CD4-positive, alpha-beta T cell treated with Interleukin-2 at 100 ng/mL for 4 hours (primary cell): ENCODE data around the gene CEP170B.
"Not testable (repeated sequence)": the region's sequence is repeated elsewhere in the genome, so short reads cannot be mapped to it uniquely, and the experiment has no call there.

Source experiments
- DNase-seq: peaks from one replicate; pipeline ENCODE4 v3.0.0-alpha.2; 2020; ENCODE audit warnings: low spot score

The CEP170B gene

DNA sequence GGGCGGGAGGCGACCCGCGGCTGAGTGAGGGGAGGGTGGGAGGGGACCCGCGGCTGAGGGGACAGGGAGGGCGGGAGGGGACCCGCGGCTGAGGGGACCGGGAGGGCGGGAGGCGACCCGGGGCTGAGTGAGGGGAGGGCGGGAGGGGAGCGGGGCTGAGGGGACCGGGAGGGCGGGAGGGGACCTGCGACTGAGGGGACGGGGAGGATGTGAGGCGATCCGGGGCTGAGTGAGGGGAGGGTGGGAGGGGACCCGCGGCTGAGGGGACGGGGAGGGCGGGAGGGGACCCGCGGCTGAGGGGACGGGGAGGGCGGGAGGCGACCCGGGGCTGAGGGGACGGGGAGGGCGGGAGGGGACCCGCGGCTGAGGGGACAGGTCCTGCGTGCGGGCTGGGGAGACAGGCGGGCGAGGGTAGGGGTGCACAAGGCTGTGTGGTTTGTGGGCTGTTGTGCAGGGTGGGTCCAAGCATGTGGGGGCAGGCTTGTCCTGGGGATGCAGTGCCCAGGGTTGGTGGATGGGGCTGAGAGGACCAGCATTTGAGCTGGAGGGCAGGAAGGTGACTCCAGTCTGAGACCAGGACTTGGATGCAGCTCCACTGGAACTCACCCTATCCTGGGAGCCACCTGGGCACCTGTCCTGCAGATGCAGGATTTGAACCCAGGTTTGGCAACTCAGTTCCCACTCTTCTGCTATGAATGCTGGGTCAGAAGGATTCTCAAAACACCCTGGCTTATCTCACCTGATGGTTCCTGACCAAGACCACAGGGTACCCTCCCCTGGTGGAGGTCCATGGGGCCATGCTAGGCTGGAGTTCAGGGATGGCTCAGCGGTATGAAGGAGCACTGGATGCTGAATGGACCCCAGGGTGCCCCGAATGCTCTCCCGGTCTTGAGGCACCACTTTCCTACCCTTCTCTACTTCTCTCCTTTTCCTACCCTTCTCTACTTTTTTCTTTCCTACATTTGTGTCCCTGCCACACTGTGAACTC is 69.0 kb downstream of the CEP170B start:
- no peak for DNase-seq

GRCh38 chr14:104935026-104935650 is 70.1 kb downstream of the CEP170B start:
- DNase-seq: no peak

DNA sequence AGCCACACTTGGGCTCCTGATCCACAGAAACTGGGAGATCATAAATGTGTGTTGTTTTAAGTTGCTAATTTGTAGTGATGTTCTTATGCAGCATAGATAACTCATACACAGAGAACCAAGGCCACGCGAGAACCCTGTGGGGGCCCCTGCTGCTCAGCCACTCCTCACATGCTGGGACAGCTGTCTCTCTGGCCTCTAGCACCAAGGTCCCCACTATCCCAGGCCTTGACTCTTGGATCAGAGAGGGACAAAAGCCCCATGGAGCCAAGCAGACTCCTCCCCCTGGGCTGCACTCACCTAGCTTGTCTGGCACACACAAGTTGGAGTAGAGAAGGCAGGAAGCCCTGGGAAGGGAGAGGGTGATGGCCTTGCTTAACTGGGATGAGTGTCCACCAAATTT is 70.9 kb downstream of the CEP170B start:
- DNase-seq: no peak

DNA sequence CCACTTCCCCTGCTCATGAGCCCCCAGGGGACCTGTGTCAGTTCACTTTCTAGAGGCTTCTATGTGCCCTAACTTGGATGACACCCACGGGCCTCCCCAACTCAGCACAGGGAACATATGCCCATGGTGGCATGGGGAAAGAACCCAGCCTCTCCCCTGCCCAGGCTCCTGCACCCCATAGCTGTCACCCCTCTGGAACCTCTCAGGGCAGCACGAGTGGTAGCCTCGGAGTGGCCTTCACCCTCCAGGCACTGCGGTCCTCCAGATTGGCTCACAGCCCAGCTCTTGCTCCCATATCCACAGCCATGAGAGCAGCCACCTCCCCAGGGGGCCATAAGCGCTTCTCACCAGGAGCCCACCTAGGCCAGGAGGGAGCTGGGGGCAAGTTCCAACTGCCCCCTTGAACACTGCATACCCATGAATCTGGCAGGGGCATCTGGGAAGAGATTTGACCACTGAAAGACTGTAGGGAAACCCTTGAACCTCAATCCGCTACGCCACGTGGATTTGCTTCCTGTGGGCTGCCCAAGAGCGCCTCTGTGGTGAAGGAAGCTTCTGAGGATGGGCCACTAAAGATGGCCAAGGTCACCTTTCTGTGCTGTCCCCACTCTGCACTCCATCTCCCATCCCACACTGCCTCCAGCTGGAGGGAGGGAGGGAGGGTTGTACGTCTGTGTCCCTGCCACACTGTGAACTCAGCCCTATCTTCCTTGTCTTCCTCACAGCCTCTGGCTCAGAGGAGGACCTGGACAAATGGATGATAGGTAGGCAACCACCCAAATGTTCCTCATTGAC is 71.5 kb downstream of the CEP170B start:
- no peak for DNase-seq

- DNase-seq: no peak
These were observed 72.1 kb downstream of the CEP170B start for GRCh38 chr14:104937161-104937560.

DNA sequence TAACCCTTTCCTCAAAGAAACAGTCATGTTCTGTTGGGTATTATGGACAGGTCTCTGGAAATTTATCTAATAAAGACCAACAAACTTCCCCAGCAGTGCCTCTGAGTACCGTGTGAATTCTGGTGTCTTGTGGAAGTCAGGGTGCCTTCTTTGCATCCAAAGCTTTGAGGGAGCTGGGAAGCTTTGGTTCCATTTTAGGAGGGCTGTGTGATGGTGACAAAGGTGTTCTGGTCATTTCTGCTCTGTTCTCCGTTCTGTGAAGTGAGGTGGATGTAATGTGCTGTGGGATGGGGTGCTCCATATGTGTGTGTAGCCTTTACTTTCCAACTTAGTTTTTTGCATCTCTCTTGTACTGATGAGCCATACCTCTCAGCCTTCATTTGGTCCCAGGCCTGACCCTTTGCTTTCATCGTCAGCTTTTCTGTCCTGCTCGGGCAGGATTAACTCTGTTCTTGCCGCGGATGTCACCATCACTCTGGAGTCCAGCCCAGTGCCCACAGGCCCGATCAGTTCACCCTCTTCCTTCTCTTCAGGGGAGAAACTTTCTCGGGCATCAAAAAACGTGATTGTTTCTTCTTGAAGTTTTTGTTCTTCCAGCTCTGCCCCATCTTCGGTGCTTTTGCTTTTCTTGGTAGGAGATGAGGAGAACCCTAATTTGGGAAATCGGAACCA is 72.8 kb downstream of the CEP170B start:
- DNase-seq: no peak

DNA sequence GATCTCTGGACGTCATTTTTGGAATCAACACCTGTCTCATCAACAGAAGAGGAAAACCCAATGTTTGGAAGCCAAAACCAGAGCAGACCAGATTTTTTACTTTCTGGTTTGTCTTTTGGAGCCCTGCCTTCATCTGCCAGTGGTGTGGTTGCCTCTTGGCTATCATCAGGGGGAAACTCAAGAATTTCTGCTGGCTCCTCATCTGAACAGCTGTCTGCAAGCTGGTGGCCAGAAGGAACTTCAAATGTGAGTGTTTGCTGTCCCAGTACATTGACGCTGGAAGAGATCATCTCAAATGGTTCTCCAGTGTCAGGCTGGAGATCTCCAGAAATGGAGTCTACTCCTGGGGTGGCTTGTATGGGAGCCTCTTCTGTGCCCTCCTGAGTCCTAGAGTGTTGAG is 73.4 kb downstream of the CEP170B start:
- DNase-seq: no peak

DNA sequence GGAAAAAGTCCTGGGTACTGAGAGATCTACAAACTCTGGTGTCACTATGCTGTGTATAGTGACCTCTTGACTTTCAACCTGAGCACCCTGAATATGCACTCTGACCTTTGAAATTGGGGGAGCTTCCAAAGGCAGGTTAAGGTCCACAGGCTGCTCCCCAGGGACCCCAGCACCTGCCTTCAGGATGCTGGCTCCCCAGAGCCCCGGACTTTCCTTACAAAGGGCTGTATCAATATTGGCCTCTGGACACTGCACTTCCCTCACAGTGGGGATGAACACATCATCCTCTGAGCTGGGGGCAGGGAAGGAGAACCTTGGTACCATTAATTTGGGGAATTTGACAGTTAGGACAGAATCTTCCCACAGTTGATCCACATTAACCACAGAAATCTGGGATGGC is 73.9 kb downstream of the CEP170B start:
- no peak for DNase-seq

DNA sequence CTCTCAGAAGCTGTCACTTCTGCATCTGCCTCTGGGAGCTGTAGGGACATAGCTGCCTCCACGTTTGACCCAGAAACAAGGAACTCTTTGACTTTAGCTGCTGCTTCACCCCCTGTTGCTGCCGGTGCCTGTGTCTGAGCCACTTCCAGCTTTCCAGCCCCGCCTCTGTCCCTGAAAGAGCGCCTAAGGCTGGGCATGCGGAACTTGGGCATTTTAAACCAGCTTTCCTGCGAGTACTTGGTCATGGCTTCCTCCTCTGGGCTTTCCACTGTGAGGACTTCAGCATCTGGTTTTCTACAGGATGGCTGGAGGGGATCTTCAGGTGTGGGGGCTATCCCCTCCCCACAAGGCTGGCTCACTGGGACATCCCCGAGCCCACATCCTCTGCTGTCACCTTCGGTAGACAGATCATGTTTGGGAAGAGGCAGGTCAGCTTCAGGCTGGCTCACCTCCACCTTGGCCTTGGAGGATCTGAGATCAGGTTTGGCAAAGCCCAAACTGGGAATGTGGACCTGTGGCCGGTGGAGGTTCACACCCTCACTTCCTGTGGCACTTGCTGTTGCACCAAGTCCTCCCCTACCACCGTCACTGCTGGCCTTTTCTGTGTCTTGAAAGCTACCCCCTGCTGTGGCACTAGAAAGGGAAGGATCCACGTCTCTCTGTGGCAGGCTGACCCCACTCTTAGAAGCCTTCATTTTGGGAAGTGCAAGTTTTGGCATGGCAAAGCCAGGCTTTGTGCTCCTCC is 74.8 kb downstream of the CEP170B start:
- no peak for DNase-seq

- DNase-seq: no peak
These were observed 75.6 kb downstream of the CEP170B start for GRCh38 chr14:104940526-104941150.

DNA sequence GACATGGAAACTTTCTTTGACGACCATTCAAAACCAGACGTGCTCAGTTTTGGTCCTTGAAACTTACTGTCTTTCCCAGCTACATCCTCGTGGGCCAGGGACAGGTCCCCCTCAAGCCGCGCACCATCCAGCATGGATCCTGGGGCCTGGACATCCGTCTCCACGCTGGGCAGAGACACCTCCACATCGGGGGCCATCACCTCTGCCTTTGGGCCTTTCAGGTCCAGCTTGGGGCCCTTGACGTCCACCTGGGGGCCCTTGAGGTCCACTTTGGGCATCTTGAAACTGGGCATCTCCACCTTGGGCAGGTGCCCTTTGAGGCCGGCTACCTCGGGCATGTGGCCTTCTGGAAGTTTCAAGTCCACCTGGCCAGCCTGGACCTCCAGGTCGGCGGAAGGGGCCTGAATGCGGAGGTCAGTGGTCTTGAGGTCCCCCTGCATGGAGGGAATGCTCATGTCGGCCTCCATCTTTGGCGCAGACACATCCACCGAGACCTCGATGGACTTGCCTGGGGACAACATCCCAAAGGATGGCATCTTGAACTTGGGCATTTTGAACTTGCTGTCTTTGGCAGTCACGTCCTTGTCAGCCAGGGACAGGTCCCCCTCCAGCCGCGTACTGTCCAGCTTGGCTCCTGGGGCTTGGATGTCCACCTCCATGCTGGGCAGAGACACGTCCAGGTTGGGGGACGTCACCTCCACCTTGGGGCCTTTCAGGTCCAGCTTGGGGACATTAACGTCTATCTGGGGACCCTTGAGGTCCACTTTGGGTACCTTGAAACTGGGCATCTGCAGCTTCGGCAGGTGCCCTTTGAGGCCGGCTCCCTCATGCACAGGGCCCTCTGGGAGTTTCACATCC is 76.7 kb downstream of the CEP170B start:
- DNase-seq: no peak

DNA sequence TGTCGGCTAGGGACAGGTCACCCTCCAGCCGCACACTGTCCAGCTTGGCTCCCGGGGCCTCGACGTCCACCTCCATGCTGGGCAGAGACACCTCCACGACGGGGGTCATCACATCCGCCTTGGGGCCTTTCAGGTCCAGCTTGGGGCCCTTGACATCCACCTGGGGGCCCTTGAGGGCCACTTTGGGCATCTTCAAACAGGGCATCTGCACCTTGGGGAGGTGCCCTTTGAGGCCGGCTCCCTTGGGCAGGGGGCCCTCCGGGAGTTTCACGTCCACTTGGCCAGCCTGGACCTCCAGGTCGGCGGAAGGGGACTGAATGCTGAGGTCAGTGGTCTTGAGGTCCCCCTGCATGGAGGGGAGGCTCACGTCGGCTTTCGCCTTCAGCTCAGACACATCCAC is 77.5 kb downstream of the CEP170B start:
- no peak for DNase-seq

DNA sequence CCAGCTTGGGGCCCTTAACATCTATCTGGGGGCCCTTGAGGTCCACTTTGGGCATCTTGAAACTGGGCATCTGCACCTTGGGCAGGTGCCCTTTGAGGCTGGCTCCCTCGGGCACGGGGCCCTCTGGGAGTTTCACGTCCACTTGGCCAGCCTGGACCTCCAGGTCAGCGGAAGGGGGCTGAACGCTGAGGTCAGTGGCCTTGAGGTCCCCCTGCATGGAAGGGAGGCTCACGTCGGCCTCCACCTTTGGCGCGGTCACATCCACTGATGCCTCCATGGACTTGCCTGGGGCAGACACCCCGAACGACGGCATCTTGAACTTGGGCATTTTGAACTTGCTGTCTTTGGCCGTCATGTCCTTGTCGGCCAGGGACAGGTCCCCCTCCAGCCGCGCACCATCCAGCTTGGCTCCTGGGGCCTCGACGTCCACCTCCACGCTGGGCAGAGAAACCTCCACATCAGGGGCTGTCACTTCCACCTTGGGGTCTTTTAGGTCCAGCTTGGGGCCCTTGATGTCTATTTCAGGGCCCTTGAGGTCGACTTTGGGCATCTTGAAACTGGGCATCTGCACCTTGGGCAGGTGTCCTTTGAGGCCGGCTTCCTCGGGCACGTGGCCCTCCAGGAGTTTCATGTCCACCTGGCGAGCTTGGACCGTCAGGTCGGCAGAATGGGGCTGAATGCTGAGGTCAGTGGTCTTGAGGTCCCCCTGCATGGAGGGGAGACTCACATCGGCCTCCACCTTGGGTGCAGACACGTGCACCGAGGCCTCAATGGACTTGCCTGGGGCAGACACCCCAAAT is 78.3 kb downstream of the CEP170B start:
- DNase-seq: not testable (repeated sequence)

DNA sequence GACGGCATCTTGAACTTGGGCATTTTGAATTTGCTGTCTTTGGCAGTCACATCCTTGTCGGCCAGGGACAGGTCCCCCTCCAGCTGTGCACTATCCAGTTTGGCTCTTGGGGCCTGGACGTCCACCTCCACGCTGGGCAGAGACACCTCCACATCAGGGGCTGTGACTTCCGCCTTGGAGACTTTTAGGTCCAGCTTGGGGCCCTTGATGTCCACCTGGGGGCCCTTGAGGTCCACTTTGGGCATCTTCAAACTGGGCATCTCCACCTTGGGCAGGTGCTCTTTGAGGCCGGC is 78.9 kb downstream of the CEP170B start:
- not testable (repeated sequence) for DNase-seq

DNA sequence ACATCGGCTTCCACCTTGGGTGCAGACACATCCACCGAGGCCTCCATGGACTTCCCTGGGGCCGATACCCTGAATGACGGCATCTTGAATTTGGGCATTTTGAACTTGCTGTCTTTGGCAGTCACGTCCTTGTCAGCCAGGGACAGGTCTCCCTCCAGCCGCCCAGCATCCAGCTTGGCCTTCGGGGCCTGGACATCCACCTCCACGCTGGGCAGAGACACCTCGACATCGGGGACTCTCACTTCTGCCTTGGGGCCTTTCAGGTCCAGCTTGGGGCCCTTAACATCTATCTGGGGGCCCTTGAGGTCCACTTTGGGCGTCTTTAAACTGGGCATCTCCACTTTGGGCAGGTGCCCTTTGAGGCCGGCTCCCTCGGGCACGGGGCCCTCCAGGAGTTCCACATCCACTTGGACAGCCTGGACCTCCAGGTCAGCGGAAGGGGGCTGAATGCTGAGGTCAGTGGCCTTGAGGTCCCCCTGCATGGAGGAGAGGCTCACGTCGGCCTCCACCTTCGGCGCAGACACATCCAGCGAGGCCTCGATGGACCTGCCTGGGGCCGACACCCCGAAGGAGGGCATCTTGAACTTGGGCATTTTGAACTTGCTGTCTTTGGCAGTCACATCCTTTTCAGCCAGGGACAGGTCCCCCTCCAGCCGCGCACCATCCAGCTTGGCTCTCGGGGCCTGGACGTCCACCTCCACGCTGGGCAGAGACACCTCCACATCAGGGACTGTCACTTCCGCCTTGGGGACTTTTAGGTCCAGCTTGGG is 79.6 kb downstream of the CEP170B start:
- DNase-seq: not testable (repeated sequence)

GRCh38 chr14:104945266-104945665 is 80.2 kb downstream of the CEP170B start:
- DNase-seq: not testable (repeated sequence)
